ENCODE measurements around the gene KCNIP3.
A peak's percentile ranks its signal among the peaks of the same experiment; 100 is the strongest.

KCNIP3 gene

GRCh38 chr2:95329891-95330793, 33.0 kb downstream of the KCNIP3 start:
- no peak for DNase-seq (ENCODE audit: low read depth)

GRCh38 chr2:95330794-95331338, 33.7 kb downstream of the KCNIP3 start:
- no peak for DNase-seq (ENCODE audit: low read depth)

- DNase-seq (ENCODE audit: low read depth): no peak
Observed at GRCh38 chr2:95331606-95332005, 34.5 kb downstream of the KCNIP3 start.

- DNase-seq (ENCODE audit: low read depth): no peak
Observed at GRCh38 chr2:95332036-95332435, 34.9 kb downstream of the KCNIP3 start.

GRCh38 chr2:95333056-95333455, 35.9 kb downstream of the KCNIP3 start:
- no peak for DNase-seq (ENCODE audit: low read depth)

GRCh38 chr2:95333888-95334338, 36.8 kb downstream of the KCNIP3 start:
- DNase-seq (ENCODE audit: low read depth): no peak

GRCh38 chr2:95334916-95335641, 37.9 kb downstream of the KCNIP3 start:
- DNase-seq (ENCODE audit: low read depth): no peak

- DNase-seq (ENCODE audit: low read depth): no peak
Observed at GRCh38 chr2:95336406-95336805, 39.3 kb downstream of the KCNIP3 start.

- no peak for DNase-seq (ENCODE audit: low read depth)
Observed at GRCh38 chr2:95337829-95338228, 40.7 kb downstream of the KCNIP3 start.

- no peak for DNase-seq (ENCODE audit: low read depth)
Observed at GRCh38 chr2:95342556-95343320, 45.6 kb downstream of the KCNIP3 start.

- no peak for DNase-seq (ENCODE audit: low read depth)
Observed at GRCh38 chr2:95343429-95344214, 46.5 kb downstream of the KCNIP3 start.

- DNase-seq (ENCODE audit: low read depth): no peak
Observed at GRCh38 chr2:95344215-95344583, 47.1 kb downstream of the KCNIP3 start.

- DNase-seq (ENCODE audit: low read depth): no peak
Observed at GRCh38 chr2:95344656-95345055, 47.5 kb downstream of the KCNIP3 start.

- DNase-seq (ENCODE audit: low read depth): no peak
Observed at GRCh38 chr2:95345081-95345562, 48.0 kb downstream of the KCNIP3 start.

- peak; percentile 61 for DNase-seq (ENCODE audit: low read depth)
Observed at GRCh38 chr2:95345563-95346230, 48.5 kb downstream of the KCNIP3 start.

GRCh38 chr2:95346231-95346737, 49.1 kb downstream of the KCNIP3 start:
- DNase-seq (ENCODE audit: low read depth): no peak

GRCh38 chr2:95346738-95347671, 49.9 kb downstream of the KCNIP3 start:
- no peak for DNase-seq (ENCODE audit: low read depth)

- DNase-seq (ENCODE audit: low read depth): no peak
Observed at GRCh38 chr2:95347681-95348608, 50.8 kb downstream of the KCNIP3 start.

All from CMK (cell line).